Suppressor macrophage treated with lipopolysaccharide for 4 hours (primary cell): ENCODE data around the gene KCNQ2.

ENCODE experiments used
- DNase-seq: peaks from one replicate; pipeline ENCODE4 v3.0.0-alpha.2; 2020

KCNQ2 gene

DNA sequence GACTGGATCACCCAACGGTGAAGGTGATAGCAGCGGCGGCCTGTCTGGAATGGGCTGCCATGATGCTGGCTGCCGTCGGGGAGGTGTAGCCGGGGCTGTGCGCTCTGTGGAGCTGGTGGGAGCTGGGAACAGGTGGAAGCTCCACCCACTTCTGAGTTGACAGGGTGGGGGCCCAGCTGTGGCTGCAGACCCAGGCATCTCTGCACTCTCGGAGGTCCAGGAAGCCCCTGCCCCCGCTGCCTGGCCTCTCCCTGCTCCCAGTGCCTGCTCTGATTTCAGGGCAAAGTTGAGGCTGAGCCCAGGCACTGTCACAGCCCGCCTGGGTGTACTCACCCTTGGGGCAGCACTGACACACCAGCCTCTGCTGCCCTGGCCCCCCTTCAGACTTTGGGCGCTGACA lies 93.2 kb downstream of the KCNQ2 start:
- no peak for DNase-seq

DNA sequence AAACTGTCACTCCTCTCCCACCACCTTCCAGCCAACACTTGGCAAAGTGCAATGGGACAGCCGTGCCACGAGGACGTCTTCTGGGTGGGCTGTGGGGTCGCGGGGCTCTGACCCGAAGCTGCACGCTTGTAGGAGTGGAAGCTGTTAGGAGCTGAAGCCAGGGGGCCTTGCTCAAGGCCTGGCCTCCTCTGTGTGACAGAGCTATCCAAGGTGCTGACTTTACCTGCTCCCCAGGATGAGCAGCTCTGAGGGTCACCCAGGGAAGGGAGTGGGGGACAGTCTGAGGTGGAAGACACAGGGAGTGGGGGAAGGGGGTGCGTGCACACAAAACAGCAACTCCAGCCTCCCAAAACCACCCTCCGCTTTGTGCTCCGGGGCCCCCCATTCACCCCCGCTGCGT lies 93.8 kb downstream of the KCNQ2 start:
- DNase-seq = no peak

DNA sequence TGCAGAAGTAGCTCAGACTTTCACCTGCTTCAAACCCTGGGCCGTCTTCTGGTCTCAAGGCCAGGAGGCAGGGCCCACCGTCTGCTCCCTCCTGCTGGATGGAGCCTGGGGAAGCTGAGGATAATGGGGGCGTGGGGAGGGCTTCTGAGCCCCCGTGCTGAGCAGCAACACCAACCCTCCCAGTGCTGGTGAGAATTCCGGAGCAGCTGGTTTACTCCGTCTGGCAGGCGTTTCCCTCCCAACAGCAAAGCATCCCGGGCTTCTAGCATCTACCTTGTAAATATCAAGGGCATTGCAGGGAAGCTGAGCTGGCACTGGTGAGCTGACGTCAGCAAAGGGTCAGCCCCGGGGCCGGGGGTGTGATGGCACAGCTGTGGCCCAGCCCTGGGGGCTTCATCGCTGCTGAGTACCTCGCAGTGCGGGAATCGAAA lies 94.5 kb downstream of the KCNQ2 start:
- DNase-seq = no peak

DNA sequence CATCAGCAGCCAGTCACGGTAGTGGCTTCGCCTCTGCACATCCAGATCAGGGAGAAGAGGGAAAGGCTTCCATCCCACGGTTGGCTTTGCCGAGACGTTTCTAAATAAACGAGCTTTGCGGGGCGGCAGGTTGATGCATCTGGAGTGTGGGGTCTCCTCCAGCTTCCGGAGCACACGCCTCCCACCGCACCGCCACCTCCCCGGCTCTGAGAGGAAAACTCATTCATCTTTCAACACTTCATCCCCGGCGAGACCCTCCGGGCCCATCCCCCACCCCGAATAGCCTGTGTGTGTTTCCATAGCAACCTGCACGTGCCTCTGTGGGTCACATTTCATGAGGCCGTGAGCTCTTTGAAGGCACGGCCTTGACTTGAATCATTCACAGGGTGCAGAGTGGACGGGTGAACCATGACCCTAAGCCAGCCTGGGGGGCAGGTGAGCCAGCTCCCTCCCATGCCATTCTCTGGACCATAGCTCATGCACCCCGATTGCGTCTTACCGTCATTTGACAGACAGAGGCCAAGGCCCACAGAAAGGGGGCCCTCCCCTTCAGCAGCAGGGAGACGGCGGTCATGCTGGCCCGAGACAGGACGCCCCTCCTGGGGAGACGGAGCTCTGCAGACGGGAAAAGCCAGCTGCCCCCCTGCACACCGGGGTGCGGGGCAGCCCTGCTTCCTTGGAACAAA lies 95.1 kb downstream of the KCNQ2 start:
- DNase-seq = no peak

GRCh38 chr20:63376283-63377250 lies 95.9 kb downstream of the KCNQ2 start:
- no peak for DNase-seq

DNA sequence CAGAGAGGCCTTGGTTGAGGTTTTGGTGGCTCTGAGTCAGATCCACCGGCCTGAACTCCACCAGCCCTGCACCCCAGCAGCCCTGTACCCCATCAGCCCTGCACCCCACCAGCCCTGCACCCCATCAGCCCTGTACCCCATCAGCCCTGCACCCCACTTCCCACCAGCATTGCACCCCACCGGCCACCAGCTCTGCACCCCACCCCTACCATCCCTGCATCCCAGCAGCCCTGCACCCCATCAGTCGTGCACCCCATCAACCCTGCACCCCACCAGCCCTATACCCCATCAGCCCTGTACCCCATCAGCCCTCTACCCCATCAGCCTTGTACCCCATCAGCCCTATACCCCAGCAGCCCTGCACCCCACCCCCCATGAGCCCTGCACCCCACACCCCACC lies 97.0 kb downstream of the KCNQ2 start:
- DNase-seq = no peak

GRCh38 chr20:63374504-63374903 lies 98.0 kb downstream of the KCNQ2 start:
- no peak for DNase-seq

GRCh38 chr20:63373996-63374395 lies 98.5 kb downstream of the KCNQ2 start:
- no peak for DNase-seq

- DNase-seq = no peak
Measured at GRCh38 chr20:63372971-63373885, 99.2 kb downstream of the KCNQ2 start.

DNA sequence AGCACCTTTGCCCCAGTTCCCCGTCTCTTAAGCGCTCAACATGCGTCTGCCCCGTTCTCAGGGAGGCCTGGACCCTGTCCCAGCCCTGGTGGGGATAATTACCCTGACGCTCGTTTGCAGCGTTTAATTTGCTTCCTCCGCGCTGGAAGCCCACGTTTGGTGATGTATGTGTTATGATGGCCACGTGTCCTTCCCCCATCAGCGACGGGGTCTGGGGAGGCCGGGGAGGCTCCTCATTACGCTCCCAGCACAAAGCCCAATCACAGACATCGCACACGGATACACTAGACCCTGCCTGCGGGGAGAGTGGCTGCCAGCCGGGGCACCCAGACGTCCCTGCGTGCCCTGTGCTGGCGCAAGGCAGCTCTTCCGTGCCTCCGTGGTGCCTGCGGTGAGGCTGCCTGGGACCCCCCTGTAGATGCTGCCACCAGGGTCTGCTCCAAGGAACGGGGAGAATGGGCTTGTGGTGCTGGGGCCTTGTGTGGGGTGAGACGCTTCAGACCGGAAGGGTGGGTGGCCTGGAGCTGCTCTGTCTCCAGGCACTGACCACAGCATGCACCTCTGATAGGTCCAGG lies 101.1 kb downstream of the KCNQ2 start:
- DNase-seq = no peak

GRCh38 chr20:63370618-63371187 lies 101.8 kb downstream of the KCNQ2 start:
- DNase-seq = no peak

- DNase-seq = no peak
Measured at GRCh38 chr20:63369724-63370617, 102.5 kb downstream of the KCNQ2 start.

DNA sequence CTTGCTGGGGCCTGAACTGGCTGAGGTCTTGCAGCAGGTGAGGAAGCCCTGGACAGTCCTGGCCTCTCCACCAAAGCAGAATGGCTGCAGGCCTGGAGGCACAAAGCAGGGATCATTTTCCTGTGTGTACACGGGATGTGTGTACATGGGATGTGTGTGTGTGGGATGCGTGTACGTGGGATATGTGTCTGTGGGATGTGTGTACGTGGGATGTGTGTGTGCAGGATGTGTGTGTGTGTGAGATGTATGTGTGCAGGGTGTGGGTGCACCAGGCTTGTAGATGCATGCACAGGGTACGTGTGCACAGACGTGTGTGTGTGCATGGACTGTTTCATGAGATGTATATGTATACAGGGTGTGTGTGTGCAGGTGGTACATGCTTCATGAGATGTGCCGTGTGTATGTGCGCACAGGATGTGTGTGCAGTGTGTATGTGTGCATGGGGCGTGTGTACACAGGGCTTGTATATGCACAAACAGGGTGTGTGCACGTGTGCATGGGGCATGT lies 103.4 kb downstream of the KCNQ2 start:
- DNase-seq = no peak

DNA sequence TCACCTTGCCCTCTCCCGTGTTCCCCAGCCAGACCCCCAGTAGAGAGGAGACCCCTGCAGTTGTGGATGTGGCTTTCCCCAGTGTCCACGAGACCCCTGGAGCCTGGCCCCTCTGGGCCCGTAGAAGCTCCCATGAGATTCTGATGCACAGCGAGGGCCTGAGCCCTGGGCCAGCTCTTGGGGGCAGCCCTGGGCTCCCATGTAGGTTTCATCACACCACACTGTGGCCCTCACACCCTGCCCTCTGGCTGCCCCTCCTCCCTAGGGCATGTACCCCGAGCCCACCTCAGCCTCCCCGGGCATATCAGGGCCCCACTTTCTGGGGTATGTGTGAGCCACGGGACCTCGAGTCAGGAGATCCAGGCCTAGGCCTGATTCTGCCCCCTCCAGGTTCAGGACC lies 104.3 kb downstream of the KCNQ2 start:
- no peak for DNase-seq

GRCh38 chr20:63367446-63368055 lies 104.9 kb downstream of the KCNQ2 start:
- DNase-seq = no peak

- no peak for DNase-seq
Measured at GRCh38 chr20:63366390-63367365, 105.8 kb downstream of the KCNQ2 start.

- DNase-seq = no peak
Measured at GRCh38 chr20:63365601-63366389, 106.7 kb downstream of the KCNQ2 start.

DNA sequence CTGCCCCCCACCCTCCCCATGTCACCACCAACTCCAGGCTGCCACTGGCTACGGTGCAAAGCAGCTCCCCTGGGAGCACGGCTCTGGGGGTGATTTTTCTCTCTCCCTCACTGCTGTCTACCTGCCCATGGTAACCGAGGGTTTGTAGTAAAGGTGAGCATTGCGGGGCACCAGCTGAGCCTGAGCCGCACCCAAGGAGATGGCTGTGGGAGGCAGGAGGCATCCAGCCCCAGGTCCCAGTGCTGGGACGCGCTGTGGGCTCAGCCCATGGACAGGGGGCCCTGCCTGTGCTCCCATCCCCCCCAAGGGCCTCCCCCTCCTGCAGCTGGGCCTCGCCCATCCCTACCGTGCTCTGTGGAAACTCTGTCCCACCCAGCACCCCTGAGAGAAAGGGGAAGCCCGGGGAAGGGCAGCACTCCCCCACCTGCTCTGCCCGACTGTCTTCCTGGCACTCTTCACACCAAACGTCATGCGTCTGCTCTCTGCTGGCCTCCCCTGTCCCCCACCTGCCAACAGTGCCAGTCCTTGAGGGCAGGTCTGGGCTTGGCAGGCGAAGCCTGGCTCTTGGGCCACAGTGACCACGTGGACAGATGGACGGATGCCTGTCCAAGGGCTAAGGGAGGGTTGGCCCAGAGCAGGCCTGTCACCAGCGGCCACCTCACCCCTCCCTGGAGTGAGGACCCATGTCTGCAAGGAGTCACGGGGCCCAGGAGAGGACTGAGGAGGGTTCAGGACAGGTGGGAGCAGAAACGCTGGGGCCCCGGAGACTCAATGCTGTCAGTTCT lies 107.5 kb downstream of the KCNQ2 start:
- DNase-seq = no peak
